ENCODE results near the gene AOPEP.

AOPEP gene

GRCh38 chr9:94911211-94911610, 184.7 kb downstream of the AOPEP start:
- TF ChIP-seq MAX (IDR thresholded peaks at IDR 0.05) (no peak), EP300 (IDR thresholded peaks at IDR 0.05; ENCODE audit: borderline replicate concordance) (no peak), CREB1 (IDR thresholded peaks at IDR 0.05; ENCODE audit: low read depth) (no peak), RAD21 (IDR thresholded peaks at IDR 0.05; ENCODE audit: low read depth) (no peak), FOXM1 (IDR thresholded peaks at IDR 0.05; ENCODE audit: borderline replicate concordance, low read depth) (no peak), YY1 (IDR thresholded peaks at IDR 0.05; ENCODE audit: low read depth) (no peak), EGR1 (IDR thresholded peaks at IDR 0.05) (no peak), ZBTB7A (IDR thresholded peaks at IDR 0.05; ENCODE audit: low read depth) (no peak), TEAD4 (IDR thresholded peaks at IDR 0.05) (no peak), TAF1 (IDR thresholded peaks at IDR 0.05; ENCODE audit: low read depth) (no peak), NFIC (IDR thresholded peaks at IDR 0.05) (no peak), USF1 (IDR thresholded peaks at IDR 0.05) (no peak), REST (IDR thresholded peaks at IDR 0.05; ENCODE audit: low read depth) (no peak), TCF12 (IDR thresholded peaks at IDR 0.05; ENCODE audit: low read depth) (no peak), CEBPB (IDR thresholded peaks at IDR 0.05) (no peak)

GRCh38 chr9:94911986-94912635, 185.6 kb downstream of the AOPEP start:
- no peak for TF ChIP-seq EGR1 (IDR thresholded peaks at IDR 0.05)
- no peak for TF ChIP-seq TAF1 (IDR thresholded peaks at IDR 0.05; ENCODE audit: low read depth)
- TF ChIP-seq TEAD4 (IDR thresholded peaks at IDR 0.05): no peak
- TF ChIP-seq USF1 (IDR thresholded peaks at IDR 0.05): no peak
- no peak for TF ChIP-seq ZBTB7A (IDR thresholded peaks at IDR 0.05; ENCODE audit: low read depth)
- TF ChIP-seq RAD21 (IDR thresholded peaks at IDR 0.05; ENCODE audit: low read depth): no peak
- no peak for TF ChIP-seq MAX (IDR thresholded peaks at IDR 0.05)
- no peak for TF ChIP-seq YY1 (IDR thresholded peaks at IDR 0.05; ENCODE audit: low read depth)
- no peak for TF ChIP-seq EP300 (IDR thresholded peaks at IDR 0.05; ENCODE audit: borderline replicate concordance)
- no peak for TF ChIP-seq NFIC (IDR thresholded peaks at IDR 0.05)
- TF ChIP-seq FOXM1 (IDR thresholded peaks at IDR 0.05; ENCODE audit: borderline replicate concordance, low read depth): no peak
- no peak for TF ChIP-seq CREB1 (IDR thresholded peaks at IDR 0.05; ENCODE audit: low read depth)
- TF ChIP-seq REST (IDR thresholded peaks at IDR 0.05; ENCODE audit: low read depth): no peak
- TF ChIP-seq TCF12 (IDR thresholded peaks at IDR 0.05; ENCODE audit: low read depth): no peak
- TF ChIP-seq CEBPB (IDR thresholded peaks at IDR 0.05): no peak

GRCh38 chr9:94912700-94913249, 186.3 kb downstream of the AOPEP start:
- TF ChIP-seq NFIC (IDR thresholded peaks at IDR 0.05) (peak; percentile 91), TCF12 (IDR thresholded peaks at IDR 0.05; ENCODE audit: low read depth) (peak; percentile 89), ZBTB7A (IDR thresholded peaks at IDR 0.05; ENCODE audit: low read depth) (no peak), EGR1 (IDR thresholded peaks at IDR 0.05) (no peak), MAX (IDR thresholded peaks at IDR 0.05) (0 out of 2 replicates have a peak, but pooled peaks have one; percentile 71), USF1 (IDR thresholded peaks at IDR 0.05) (no peak), TEAD4 (IDR thresholded peaks at IDR 0.05) (peak; percentile 98), TAF1 (IDR thresholded peaks at IDR 0.05; ENCODE audit: low read depth) (no peak), FOXM1 (IDR thresholded peaks at IDR 0.05; ENCODE audit: borderline replicate concordance, low read depth) (peak; percentile 81), CEBPB (IDR thresholded peaks at IDR 0.05) (0 out of 2 replicates have a peak, but pooled peaks have one; percentile 7), RAD21 (IDR thresholded peaks at IDR 0.05; ENCODE audit: low read depth) (peak; percentile 34; the same call in 1 of the 2 replicates), CREB1 (IDR thresholded peaks at IDR 0.05; ENCODE audit: low read depth) (no peak), EP300 (IDR thresholded peaks at IDR 0.05; ENCODE audit: borderline replicate concordance) (peak; percentile 92), REST (IDR thresholded peaks at IDR 0.05; ENCODE audit: low read depth) (no peak), YY1 (IDR thresholded peaks at IDR 0.05; ENCODE audit: low read depth) (no peak)
